Activated naive CD4-positive, alpha-beta T cell treated with anti-CD3 and anti-CD28 coated beads, Interleukin-2, amount 50 U/mL, for 72 hours (primary cell): ENCODE data around the gene NTM. TPM values are rescaled to one million over a fixed set of nuclear protein-coding genes. Genes with fewer than 3 reads are reported as not detected.

Experiments used
- ATAC-seq, 2 donors: fragments of 150-1000 bp; cut with Tn5 transposase; 2 replicates each; pipeline ENCODE4 v1.10.0; 2021; ENCODE audit warnings: mild to moderate bottlenecking in 2 of 2, moderate library complexity in 2 of 2
- DNase-seq, 2 donors: peaks; one replicate each; pipeline ENCODE4 v3.0.0; 2021 to 2022; ENCODE audit warnings: low spot score in 2 of 2
- H3K27ac Mint-ChIP-seq, 2 donors: one replicate each; pipeline ENCODE4 v1.8.0; 2022; ENCODE audit warnings: mild to moderate bottlenecking in 2 of 2, mixed read lengths in 2 of 2
- H3K36me3 Mint-ChIP-seq, 2 donors: one replicate each; pipeline ENCODE4 v1.8.0; 2022; ENCODE audit warnings: mixed read lengths in 2 of 2
- H3K9me3 Mint-ChIP-seq, 2 donors: one replicate each; pipeline ENCODE4 v1.8.0; 2022; ENCODE audit warnings: mixed read lengths in 2 of 2
- total RNA-seq, 2 donors: library from RNA; stranded (reverse); gene quantifications; one replicate each; pipeline ENCODE4 v1.2.3, GENCODE V29; 2022

Gene NTM
- total RNA-seq, 2 donors from 2014 or later = not detected

DNA sequence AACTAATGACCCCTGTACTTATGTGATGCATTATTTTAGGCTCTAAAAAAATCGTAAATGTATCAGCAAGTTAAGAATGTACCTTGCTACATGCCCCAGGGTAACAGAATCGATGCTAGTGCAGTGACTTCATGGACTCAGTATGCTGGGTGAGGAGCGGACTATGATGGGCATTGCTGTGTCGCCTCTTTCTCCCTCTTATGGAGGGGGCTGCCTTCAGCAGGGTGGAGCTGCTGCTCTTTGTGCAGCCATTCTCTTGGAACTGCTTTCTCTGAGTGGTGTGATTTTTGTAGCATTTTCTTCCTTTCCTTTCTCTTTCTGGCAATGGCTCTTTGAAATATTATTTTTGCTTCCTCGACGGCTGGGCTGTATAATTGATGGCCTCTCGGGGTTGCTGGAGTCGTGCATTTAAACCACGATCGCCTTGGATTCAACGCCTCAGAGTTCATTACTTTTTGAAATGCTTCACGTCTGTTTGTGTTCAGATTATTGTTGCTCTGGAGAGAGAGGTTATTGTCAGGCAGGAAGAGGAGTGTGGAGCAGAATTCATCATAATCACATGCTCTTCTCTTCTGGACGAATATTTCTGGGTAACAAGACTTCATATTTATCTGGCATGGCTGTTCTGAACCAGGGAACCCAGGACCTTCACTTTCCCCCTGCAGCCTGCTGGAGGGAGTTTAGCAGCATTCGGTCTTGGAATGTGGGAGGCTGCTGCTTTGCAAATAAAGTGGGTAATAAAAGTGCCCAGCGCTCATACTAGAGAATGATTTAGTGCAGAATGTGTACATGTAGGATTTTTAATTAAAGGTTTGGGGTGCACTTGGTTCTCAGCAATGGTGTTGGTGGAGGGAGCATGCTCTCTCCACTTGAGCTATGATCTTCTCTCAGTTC is 804.2 kb downstream of the NTM start:
- H3K36me3 Mint-ChIP-seq = no peaks in the 10 kb centered on the region
- DNase-seq = no peak
- ATAC-seq = no peak
- H3K27ac Mint-ChIP-seq = no peak overlapping the region
- peaks cover 9 to 23% of the 10 kb centered on the region in 2 donors for H3K9me3 Mint-ChIP-seq

DNA sequence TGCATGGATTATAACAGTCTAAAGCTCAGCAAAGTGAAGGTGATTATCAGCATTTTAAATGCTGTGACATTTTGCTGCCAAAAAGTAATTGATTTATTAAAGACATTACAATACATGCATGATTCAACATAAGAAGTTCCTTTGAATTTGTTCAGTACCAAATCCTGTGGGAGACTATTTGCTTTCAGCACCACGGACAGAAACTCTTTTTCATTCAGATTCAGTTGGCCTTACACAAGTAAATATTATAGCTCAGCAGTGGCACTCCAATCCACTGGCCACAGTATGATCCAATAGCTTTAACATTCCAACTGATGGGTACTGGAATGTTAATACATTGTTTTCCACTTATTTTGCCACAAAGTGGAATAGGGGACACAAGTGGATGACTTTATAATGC is 806.7 kb downstream of the NTM start:
- no peak for DNase-seq
- Mint-ChIP-seq H3K9me3 (peaks cover 9 to 15% of the 10 kb centered on the region in 2 donors), H3K36me3 (no peaks in the 10 kb centered on the region), H3K27ac (no peak overlapping the region)
- no peak for ATAC-seq

DNA sequence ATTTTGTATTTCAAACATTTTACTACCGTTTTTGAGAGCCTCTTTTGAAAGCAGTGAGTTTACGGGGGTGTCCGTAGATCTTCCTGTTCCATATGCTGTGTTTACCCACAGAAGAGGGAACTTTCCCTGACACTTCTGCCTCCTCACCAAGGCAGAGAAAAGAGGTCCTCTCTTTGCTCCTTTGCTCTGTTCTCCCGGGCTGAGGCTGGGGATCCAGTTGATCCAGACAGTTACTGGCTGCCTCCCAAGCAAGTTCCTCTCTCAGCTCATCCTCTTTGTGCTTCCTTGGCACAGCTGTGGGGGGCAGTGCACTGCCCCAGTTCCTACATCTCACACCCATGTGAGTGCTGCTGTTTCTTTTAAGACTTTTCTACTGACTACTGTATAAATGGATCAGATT is 813.7 kb downstream of the NTM start:
- H3K27ac Mint-ChIP-seq = no peak overlapping the region
- no peak for DNase-seq
- peaks cover 11 to 25% of the 10 kb centered on the region in 2 donors for H3K9me3 Mint-ChIP-seq
- peaks cover 0 to 11% of the 10 kb centered on the region in 2 donors for H3K36me3 Mint-ChIP-seq
- ATAC-seq = no peak

DNA sequence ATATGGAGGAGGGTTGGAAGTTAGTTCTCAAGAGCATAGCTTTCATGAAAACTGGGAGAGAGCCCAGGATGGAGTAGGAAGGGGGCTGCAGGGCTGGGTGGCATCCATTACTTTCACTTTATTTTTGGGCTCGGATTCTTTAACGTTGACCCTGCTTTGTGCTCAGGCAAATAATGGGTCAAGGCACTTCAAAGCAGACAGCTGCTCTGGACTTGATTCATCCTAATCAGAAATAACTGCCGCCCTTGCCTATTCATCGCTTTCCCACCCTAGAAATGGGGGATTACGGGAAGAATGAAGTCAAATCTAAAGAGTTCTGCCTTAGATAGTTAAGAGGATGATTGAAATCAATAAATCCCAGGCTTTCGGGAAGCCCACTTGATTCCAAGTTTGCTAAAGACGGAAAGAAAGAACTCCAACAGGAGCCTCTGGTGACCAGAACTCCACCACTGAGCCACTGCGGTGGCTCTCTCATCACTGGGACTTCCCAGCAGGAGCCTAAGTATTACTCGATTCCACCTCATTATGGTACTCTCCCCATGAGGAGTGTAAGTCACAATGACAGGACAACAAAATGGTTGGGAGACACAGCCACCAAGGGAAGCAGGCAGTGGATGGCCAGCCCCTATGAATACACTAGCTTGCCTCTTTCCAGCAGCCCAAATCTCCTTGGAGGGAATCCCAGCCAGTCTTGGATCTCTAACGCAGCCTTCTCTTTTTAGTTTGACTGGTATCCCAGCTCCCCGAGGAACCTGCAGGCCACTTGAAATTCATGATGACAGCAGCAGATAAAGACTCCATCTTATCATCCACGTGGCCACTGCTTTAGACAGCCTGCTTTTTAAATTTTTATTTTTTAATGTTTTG is 815.5 kb downstream of the NTM start:
- Mint-ChIP-seq H3K27ac (no peak overlapping the region), H3K9me3 (peaks cover 8 to 29% of the 10 kb centered on the region in 2 donors), H3K36me3 (peaks cover 0 to 12% of the 10 kb centered on the region in 2 donors)
- ATAC-seq (no peak), DNase-seq (no peak)

GRCh38 chr11:132186699-132187098 is 816.3 kb downstream of the NTM start:
- H3K9me3 Mint-ChIP-seq = peaks cover 8 to 27% of the 10 kb centered on the region in 2 donors
- ATAC-seq = no peak
- H3K36me3 Mint-ChIP-seq = peaks cover 0 to 12% of the 10 kb centered on the region in 2 donors
- no peak for DNase-seq
- H3K27ac Mint-ChIP-seq = no peak overlapping the region

DNA sequence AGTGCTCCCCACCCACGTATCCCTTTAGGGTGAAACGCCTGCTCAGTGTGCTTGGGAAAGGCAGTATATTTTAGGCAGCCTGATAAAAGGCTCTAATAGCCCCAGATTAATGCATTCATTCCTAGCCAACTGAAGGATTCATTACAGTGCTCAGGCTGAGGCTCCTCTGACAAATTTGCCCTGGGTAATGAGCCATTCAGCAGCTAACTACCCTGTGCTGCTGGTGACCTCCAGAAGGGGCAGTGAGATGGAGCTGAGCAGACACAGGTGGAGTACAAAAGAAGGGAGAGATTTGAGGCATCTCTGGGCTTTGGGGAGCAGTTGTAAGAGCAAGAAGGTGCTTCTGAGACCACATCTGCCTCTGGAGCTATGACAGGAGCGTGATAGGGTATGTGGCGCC is 817.0 kb downstream of the NTM start:
- ATAC-seq (no peak), DNase-seq (no peak)
- H3K9me3 Mint-ChIP-seq = peaks cover 8 to 27% of the 10 kb centered on the region in 2 donors
- H3K27ac Mint-ChIP-seq = no peak overlapping the region
- H3K36me3 Mint-ChIP-seq = peaks cover 0 to 12% of the 10 kb centered on the region in 2 donors

GRCh38 chr11:132187814-132188213 is 817.4 kb downstream of the NTM start:
- ATAC-seq = no peak
- Mint-ChIP-seq H3K27ac (no peak overlapping the region), H3K36me3 (peaks cover 0 to 11% of the 10 kb centered on the region in 2 donors), H3K9me3 (peaks cover 9 to 29% of the 10 kb centered on the region in 2 donors)
- DNase-seq = no peak

DNA sequence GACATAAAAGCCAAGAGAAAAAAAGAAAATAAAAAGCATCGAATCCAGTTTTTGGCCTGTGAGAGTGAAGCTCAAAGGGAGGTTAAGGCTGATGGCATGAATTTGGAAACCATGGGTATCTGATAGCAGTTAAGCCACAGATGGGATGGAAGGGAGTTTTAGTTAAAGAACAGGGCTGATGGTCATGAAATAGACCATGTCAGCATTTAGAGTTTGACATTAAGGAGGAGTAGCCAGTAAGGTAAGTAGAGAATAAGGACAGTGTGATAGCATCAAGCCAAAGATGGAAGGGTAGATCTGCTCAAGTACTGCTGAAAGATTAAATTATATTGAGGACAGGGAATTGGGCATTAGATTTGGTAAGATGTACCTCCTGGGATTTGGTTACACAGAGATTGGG is 826.5 kb downstream of the NTM start:
- peaks cover 9 to 19% of the 10 kb centered on the region in 2 donors for H3K9me3 Mint-ChIP-seq
- no peak for DNase-seq
- H3K27ac Mint-ChIP-seq = no peak overlapping the region
- no peak for ATAC-seq
- no peaks in the 10 kb centered on the region for H3K36me3 Mint-ChIP-seq

- peaks cover 6 to 18% of the 10 kb centered on the region in 2 donors for H3K9me3 Mint-ChIP-seq
- no peak overlapping the region for H3K27ac Mint-ChIP-seq
- DNase-seq = no peak
- no peak for ATAC-seq
- H3K36me3 Mint-ChIP-seq = no peaks in the 10 kb centered on the region
Measured at GRCh38 chr11:132200353-132200936, 830.0 kb downstream of the NTM start.

GRCh38 chr11:132202621-132203020 is 832.2 kb downstream of the NTM start:
- H3K9me3 Mint-ChIP-seq = peaks cover 4 to 17% of the 10 kb centered on the region in 2 donors

GRCh38 chr11:132205006-132205405 is 834.6 kb downstream of the NTM start:
- ATAC-seq (no peak), DNase-seq (no peak)
- peaks cover 4 to 15% of the 10 kb centered on the region in 2 donors for H3K9me3 Mint-ChIP-seq
- no peak overlapping the region for H3K27ac Mint-ChIP-seq
- no peaks in the 10 kb centered on the region for H3K36me3 Mint-ChIP-seq

More at GRCh38 chr11:132202621-132203020, 832.2 kb downstream of the NTM start:
- no peak overlapping the region for H3K27ac Mint-ChIP-seq
- ATAC-seq = no peak
- no peaks in the 10 kb centered on the region for H3K36me3 Mint-ChIP-seq
- DNase-seq = no peak

DNA sequence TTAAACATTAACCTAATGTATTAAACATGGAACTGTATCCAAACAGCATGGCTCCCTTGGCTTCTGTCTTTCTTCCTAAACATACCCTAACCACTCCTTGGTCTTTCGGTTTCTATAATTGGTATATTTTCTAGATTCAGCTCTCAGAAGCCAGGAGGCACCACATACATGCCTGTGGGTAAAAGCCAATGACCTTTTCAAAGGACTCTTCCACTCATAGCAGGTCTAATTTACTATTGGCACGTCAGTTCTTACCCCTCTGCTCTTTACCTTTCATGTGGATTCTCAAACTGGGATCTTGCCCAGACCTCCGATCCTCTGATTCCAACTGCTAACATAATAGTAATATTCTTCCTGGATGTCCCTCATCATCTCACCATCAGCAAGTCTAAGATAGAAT is 835.1 kb downstream of the NTM start:
- no peak for DNase-seq
- H3K36me3 Mint-ChIP-seq = no peaks in the 10 kb centered on the region
- no peak for ATAC-seq
- peaks cover 4 to 15% of the 10 kb centered on the region in 2 donors for H3K9me3 Mint-ChIP-seq
- no peak overlapping the region for H3K27ac Mint-ChIP-seq

GRCh38 chr11:132206993-132207392 is 836.6 kb downstream of the NTM start:
- no peak for DNase-seq

DNA sequence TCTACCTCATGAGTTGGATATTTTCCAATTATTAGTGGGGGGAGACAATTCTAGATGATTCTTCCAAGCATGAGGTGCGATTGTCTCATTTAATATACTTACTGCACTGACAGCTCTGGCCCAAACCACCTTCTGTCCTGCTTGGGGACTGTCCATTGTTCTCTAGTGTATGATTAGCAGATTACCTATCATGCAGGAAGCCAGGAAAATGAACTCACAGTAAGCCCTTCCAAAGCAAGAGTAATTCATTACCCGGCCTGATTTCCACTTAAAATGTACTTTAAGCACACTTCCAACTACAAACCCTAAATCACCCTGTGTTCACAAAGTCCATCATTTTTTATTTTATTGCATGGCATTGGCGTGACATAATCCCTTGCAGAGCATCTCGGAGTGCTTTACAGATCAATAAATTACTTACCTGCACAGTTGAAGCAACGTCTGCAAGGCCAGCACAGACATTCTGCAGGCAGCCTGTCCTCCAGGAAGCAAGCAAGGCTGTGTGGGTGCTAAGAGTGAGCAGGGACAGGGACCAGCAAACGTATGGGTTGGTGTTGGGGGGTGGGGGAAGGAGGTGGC is 838.2 kb downstream of the NTM start:
- ATAC-seq = no peak
- H3K27ac Mint-ChIP-seq = no peak overlapping the region
- DNase-seq = no peak
- no peaks in the 10 kb centered on the region for H3K36me3 Mint-ChIP-seq
- peaks cover 4 to 21% of the 10 kb centered on the region in 2 donors for H3K9me3 Mint-ChIP-seq

More at GRCh38 chr11:132206993-132207392, 836.6 kb downstream of the NTM start:
- no peak overlapping the region for H3K27ac Mint-ChIP-seq
- no peak for ATAC-seq
- no peaks in the 10 kb centered on the region for H3K36me3 Mint-ChIP-seq
- H3K9me3 Mint-ChIP-seq = peaks cover 4 to 21% of the 10 kb centered on the region in 2 donors

- DNase-seq (no peak), ATAC-seq (no peak)
- H3K9me3 Mint-ChIP-seq = peaks cover 4 to 21% of the 10 kb centered on the region in 2 donors
- H3K36me3 Mint-ChIP-seq = no peaks in the 10 kb centered on the region
- no peak overlapping the region for H3K27ac Mint-ChIP-seq
Measured at GRCh38 chr11:132211479-132211878, 841.1 kb downstream of the NTM start.

DNA sequence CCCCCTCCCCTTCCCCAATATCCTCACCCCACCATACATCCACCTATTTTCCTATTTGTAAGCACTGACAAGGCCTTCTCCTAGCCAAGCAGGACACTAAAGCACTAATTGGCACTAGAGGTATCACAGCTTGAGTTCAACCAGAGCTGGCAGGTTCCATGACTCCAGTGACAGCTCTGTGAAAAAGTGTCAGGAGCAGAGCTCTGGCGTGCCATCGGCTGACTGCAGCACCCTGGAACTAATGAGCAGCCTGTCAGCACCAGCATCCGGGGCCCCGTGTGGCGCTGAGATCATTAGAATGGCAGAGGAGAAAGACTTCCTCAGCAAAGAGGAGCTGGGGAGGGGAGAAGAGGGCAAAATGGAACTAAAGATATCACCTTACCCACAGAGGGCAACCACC is 847.4 kb downstream of the NTM start:
- no peak overlapping the region for H3K27ac Mint-ChIP-seq
- H3K36me3 Mint-ChIP-seq = peaks cover 0 to 4% of the 10 kb centered on the region in 2 donors
- DNase-seq (no peak), ATAC-seq (no peak)
- peaks cover 0 to 9% of the 10 kb centered on the region in 2 donors for H3K9me3 Mint-ChIP-seq
